ENCODE results near the gene NR2C2AP. TPM values are rescaled to one million over a fixed set of nuclear protein-coding genes. Genes with fewer than 3 reads are reported as not detected.
A peak's percentile ranks its signal among the peaks of the same experiment; 100 is the strongest.

The NR2C2AP gene
- total and polyA plus RNA-seq, 2 of the 13 experiments (the other 11 are each of a cell fraction or from before 2014, with no cell fraction given), result 12.2 to 26.8 TPM

- H2AFZ ChIP-seq (ENCODE audit: low read length), result no peak overlapping the region
- FAIRE-seq (no peak), ATAC-seq (no peak), DNase-seq (ENCODE audit: low spot score) (no peak)
- peak overlapping the region; percentile 96 for H3K9ac ChIP-seq (ENCODE audit: insufficient read depth, low read depth, low read length)
- TF ChIP-seq ZNF709 (CRISPR knock-in tag; IDR thresholded peaks at IDR 0.05) (0 out of 2 replicates have a peak, but pooled peaks have one; percentile 3), ZMYM2 (CRISPR knock-in tag; IDR thresholded peaks at IDR 0.05) (0 out of 2 replicates have a peak, but pooled peaks have one; percentile 56), NCOA1 (CRISPR knock-in tag; IDR thresholded peaks at IDR 0.05) (0 out of 2 replicates have a peak, but pooled peaks have one; percentile 27), ISX (CRISPR knock-in tag; conservative IDR thresholded peaks at IDR 0.05) (0 out of 2 replicates have a peak, but pooled peaks have one; percentile 27), MTERF4 (CRISPR knock-in tag; IDR thresholded peaks at IDR 0.05) (0 out of 2 replicates have a peak, but pooled peaks have one; percentile 2), TP53 (CRISPR knock-in tag; conservative IDR thresholded peaks at IDR 0.05) (0 out of 2 replicates have a peak, but pooled peaks have one; percentile 27), ZBTB34 (CRISPR knock-in tag; IDR thresholded peaks at IDR 0.05) (0 out of 2 replicates have a peak, but pooled peaks have one; percentile 14), SAFB2 (CRISPR knock-in tag; IDR thresholded peaks at IDR 0.05; ENCODE audit: borderline replicate concordance, low read depth) (no peak), YEATS2 (CRISPR knock-in tag; IDR thresholded peaks at IDR 0.05; ENCODE audit: borderline replicate concordance) (no peak), E2F2 (CRISPR knock-in tag; IDR thresholded peaks at IDR 0.05; ENCODE audit: borderline replicate concordance) (0 out of 2 replicates have a peak, but pooled peaks have one; percentile 40), HINFP (CRISPR knock-in tag; IDR thresholded peaks at IDR 0.05; ENCODE audit: low read depth) (no peak), ZNF749 (CRISPR knock-in tag; IDR thresholded peaks at IDR 0.05; ENCODE audit: borderline replicate concordance) (0 out of 2 replicates have a peak, but pooled peaks have one; percentile 63), SMYD3 (CRISPR knock-in tag; IDR thresholded peaks at IDR 0.05) (0 out of 2 replicates have a peak, but pooled peaks have one; percentile 26)
- in situ Hi-C loops (cut with HindIII; ENCODE audit: extremely low pct_ligation_motif_present, low pct_unique_long_range_greater_than_20kb) (no loop called here), intact Hi-C loops (cut with micrococcal nuclease; ENCODE audit: unreplicated experiment) (loop anchor here (2.0 kb wide), 1 partner anchor 129 kb away; the partner anchor contains the start of genes MAU2 and SUGP1)
- no peaks in the 10 kb centered on the region; a peak in 1 of 5 replicates for H3K27me3 ChIP-seq (ENCODE audit: control insufficient read depth in 1 of 2, insufficient read depth in 2 of 2, low read length in 2 of 2)
- BruUV-seq (replicated peaks), result no TSS peak
- peaks cover 0 to under 1% of the 10 kb centered on the region in 2 experiments; a peak in 3 of 5 replicates for H3K36me3 ChIP-seq (replicated peaks in 1 of 2; ENCODE audit: control insufficient read depth in 1 of 2, insufficient read depth in 2 of 2, low read length in 2 of 2)
- H3K9me3 ChIP-seq (ENCODE audit: low read length), result no peaks in the 10 kb centered on the region
- H3K4me3 ChIP-seq (replicated peaks in 1 of 3; ENCODE audit: insufficient read depth in 1 of 3, low read depth in 2 of 3, low read length in 3 of 3), result peak overlapping the region; percentile 64 to 98 (median 76)
- peak overlapping the region; percentile 62 for H3K4me2 ChIP-seq (ENCODE audit: low read depth, low read length)
- no peaks in the 10 kb centered on the region for H4K20me1 ChIP-seq (ENCODE audit: insufficient read depth, low read length)
- ChIA-PET CTCF (ENCODE audit: low intra/inter-chr PET ratio, low total read pairs) (no interaction called here), POLR2A (interaction anchor here (0.6 to 2.7 kb wide), 7 partner anchors 10 to 265 kb away, joined by 3 to 43 read pairs (median 4); partner anchors contain the start of genes MEF2B, NR2C2AP and SLC25A42)
- H3K79me2 ChIP-seq (ENCODE audit: insufficient read depth, low read length), result peaks cover 17% of the 10 kb centered on the region
- H3K27ac ChIP-seq (ENCODE audit: extremely low read length, insufficient read depth, low read length), result peak overlapping the region; percentile 91
- WGBS (ENCODE audit: low lambda C conversion rate), result 8% methylated on average over 5 of the region's 17 CpGs
- H3K4me1 ChIP-seq (ENCODE audit: insufficient read depth, low read length), result peaks cover 28% of the 10 kb centered on the region
These were observed 11.5 kb downstream of the NR2C2AP start for GRCh38 chr19:19191768-19192077.

Data from HepG2 (cell line).